Measurements from ENCODE around the gene PARVG.

The PARVG gene

DNA sequence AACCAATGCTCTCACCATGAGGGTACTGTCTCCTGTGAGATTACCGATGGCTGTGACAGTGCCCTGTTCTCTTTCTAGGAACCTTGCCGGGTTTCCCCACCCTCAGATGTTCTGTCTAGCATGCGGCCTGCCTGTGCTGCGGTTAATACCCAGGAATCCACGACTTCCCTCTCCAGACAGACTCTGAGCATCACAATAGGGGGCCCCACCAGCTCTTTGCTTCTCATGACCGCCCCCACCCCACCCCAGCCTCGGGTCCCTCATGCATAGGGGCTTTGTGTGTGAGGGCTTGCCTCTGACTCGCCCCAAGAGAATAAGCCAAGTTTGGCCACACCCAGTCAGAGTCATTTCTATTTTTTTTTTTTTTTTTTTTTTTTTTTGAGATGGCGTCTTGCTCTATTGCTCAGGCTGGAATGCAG is 10.3 kb downstream of the PARVG start:
- in situ Hi-C loops (cut with MboI; ENCODE audit: low sequenced_read_pairs, unreplicated experiment) = no loop called here
- TF ChIP-seq CTCF (IDR thresholded peaks at IDR 0.05; ENCODE audit: borderline replicate concordance, control extremely low read depth, extremely low read depth, insufficient read depth, missing control alignments) = no peak
- peak; percentile 72 for DNase-seq (ENCODE audit: low spot score)

DNA sequence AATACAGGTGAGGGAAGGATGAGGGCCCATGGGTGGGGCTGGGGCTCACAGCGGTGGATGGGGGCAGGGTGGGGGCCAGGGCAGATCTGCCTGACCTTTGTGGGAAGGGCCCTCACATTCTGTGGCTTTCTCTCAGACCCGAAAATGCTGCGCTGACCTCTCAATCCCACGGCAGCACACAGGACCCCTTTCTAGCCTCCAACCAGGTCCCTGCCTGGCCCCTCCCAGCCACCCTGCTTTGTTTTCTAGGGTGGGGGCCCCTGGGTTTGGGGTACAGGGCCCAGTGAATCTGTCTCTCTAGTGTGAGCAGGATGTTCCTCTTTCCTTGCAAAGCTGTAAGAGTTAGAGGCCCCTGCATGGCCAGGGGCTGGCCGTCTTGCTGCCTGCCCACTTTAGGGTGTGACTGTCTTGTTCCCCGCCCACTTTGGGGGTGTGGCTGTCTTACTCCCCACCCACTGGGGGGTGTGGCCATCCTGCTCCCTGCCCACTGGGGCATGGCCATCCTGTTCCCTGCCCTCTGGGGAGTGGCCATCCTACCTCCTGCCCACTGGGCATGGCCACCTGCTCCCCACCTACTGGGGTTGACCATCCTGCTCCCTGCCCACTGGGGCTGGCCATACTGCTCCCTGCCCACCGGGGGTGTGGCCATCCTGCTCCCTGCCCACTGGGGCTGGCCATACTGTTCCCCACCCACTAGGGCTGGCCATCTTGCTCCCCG is 11.5 kb downstream of the PARVG start:
- in situ Hi-C loops (cut with MboI; ENCODE audit: low sequenced_read_pairs, unreplicated experiment) = no loop called here
- TF ChIP-seq CTCF (IDR thresholded peaks at IDR 0.05; ENCODE audit: borderline replicate concordance, control extremely low read depth, extremely low read depth, insufficient read depth, missing control alignments) = no peak
- peak; percentile 66 for DNase-seq (ENCODE audit: low spot score)

GRCh38 chr22:44192816-44193534 is 12.2 kb downstream of the PARVG start:
- no peak for TF ChIP-seq CTCF (IDR thresholded peaks at IDR 0.05; ENCODE audit: borderline replicate concordance, control extremely low read depth, extremely low read depth, insufficient read depth, missing control alignments)
- no peak for DNase-seq (ENCODE audit: low spot score)
- in situ Hi-C loops (cut with MboI; ENCODE audit: low sequenced_read_pairs, unreplicated experiment) = no loop called here

DNA sequence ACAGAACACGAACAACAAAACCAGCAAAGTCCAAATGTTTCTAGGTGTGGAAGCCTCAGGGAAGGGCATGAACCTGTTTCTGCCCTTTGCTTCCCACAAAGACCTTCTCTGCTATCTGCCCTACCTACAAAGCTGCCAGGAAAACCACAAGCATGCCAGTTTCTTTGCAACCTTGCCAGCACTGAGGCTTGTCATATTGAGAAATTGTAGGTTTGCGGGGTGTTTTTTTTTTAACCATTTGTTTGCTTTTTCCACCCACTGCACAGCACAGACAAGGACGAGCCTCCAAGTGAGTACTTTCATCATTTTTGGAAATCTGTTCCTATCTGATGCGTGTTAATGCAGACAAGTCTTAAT is 12.8 kb downstream of the PARVG start:
- DNase-seq (ENCODE audit: low spot score) = no peak
- in situ Hi-C loops (cut with MboI; ENCODE audit: low sequenced_read_pairs, unreplicated experiment) = no loop called here
- no peak for TF ChIP-seq CTCF (IDR thresholded peaks at IDR 0.05; ENCODE audit: borderline replicate concordance, control extremely low read depth, extremely low read depth, insufficient read depth, missing control alignments)

GRCh38 chr22:44194569-44194968 is 13.8 kb downstream of the PARVG start:
- TF ChIP-seq CTCF (IDR thresholded peaks at IDR 0.05; ENCODE audit: borderline replicate concordance, control extremely low read depth, extremely low read depth, insufficient read depth, missing control alignments) = no peak
- no peak for DNase-seq (ENCODE audit: low spot score)
- in situ Hi-C loops (cut with MboI; ENCODE audit: low sequenced_read_pairs, unreplicated experiment) = no loop called here

DNA sequence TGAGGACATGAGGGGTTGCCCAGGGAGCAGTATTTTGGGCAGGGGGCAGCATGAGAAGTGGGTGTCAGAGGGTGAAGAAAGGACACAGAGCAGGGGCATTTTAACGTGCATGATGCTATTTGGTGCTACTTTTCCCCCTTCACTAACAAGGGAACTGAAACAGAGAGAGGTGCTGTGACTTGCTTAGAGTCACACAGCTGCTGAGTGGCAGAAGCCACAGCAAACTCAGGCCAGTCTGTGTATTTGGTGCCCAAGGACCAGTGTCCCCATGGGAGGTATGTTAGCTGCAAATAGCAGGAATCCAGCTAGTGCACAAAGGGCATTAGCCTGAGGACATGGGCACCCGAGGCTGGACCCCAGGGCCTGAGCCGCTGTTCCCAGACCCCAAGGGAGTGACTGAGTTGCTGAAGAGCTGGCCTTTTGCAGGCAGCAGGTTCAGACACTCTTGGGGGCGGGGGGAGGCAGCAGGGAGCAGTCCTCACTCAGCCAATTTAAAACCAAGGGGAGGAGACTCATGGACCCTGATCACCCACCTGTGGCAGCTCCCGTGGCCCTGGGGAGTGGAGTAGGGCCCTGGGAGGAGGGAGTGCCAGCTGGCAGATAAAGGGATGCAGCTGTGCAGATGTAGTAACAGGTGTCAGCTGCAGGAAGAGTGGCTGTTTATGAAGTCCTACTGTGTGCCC is 14.6 kb downstream of the PARVG start:
- no peak for DNase-seq (ENCODE audit: low spot score)
- in situ Hi-C loops (cut with MboI; ENCODE audit: low sequenced_read_pairs, unreplicated experiment) = no loop called here
- TF ChIP-seq CTCF (IDR thresholded peaks at IDR 0.05; ENCODE audit: borderline replicate concordance, control extremely low read depth, extremely low read depth, insufficient read depth, missing control alignments) = no peak
